Activated CD8-positive, alpha-beta memory T cell treated with anti-CD3 and anti-CD28 coated beads for 36 hours (primary cell): Measurements from ENCODE around the gene GRID1. TPM values are rescaled to one million over a fixed set of nuclear protein-coding genes. Genes with fewer than 3 reads are reported as not detected.

Experiments used
- CTCF ChIA-PET: fragments of 350-600 bp; sonication (Branson Sonifier 250); formaldehyde crosslinking; loops from one replicate; lab custom pipeline; 2021; ENCODE audit warnings: antibody characterized with exemption; lab: Charles Lee
- POLR2A ChIA-PET: fragments of 350-600 bp; sonication (Branson Sonifier 250); formaldehyde crosslinking; loops from one replicate; lab custom pipeline; 2021; ENCODE audit warnings: antibody characterized with exemption; lab: Charles Lee
- total RNA-seq, 2 experiments: library from RNA; stranded (reverse); gene quantifications; one replicate each; pipeline ENCODE4 v1.2.3, GENCODE V29; 2021

GRID1 gene
- total RNA-seq, 2 experiments from 2014 or later, result not detected

GRCh38 chr10:86345859-86346798 lies 20.5 kb downstream of the GRID1 start:
- POLR2A ChIA-PET, result no interaction called here

GRCh38 chr10:86345296-86345858 lies 21.2 kb downstream of the GRID1 start:
- POLR2A ChIA-PET, result no interaction called here

More at GRCh38 chr10:86345859-86346798, 20.5 kb downstream of the GRID1 start:
- CTCF ChIA-PET, result no interaction called here

GRCh38 chr10:86344714-86345161 lies 21.9 kb downstream of the GRID1 start:
- CTCF ChIA-PET, result no interaction called here
- POLR2A ChIA-PET, result no interaction called here

More at GRCh38 chr10:86345296-86345858, 21.2 kb downstream of the GRID1 start:
- CTCF ChIA-PET, result no interaction called here

- CTCF ChIA-PET, result no interaction called here
- POLR2A ChIA-PET, result no interaction called here
Observed at GRCh38 chr10:86344281-86344680, 22.3 kb downstream of the GRID1 start.

- ChIA-PET CTCF (no interaction called here), POLR2A (no interaction called here)
Observed at GRCh38 chr10:86343761-86344160, 22.8 kb downstream of the GRID1 start.

- ChIA-PET CTCF (no interaction called here), POLR2A (no interaction called here)
Observed at GRCh38 chr10:86342111-86342863, 24.3 kb downstream of the GRID1 start.

- CTCF ChIA-PET, result no interaction called here
Observed at GRCh38 chr10:86341361-86341811, 25.2 kb downstream of the GRID1 start.

GRCh38 chr10:86340991-86341260 lies 25.7 kb downstream of the GRID1 start:
- POLR2A ChIA-PET, result no interaction called here
- CTCF ChIA-PET, result no interaction called here

More at GRCh38 chr10:86341361-86341811, 25.2 kb downstream of the GRID1 start:
- POLR2A ChIA-PET, result no interaction called here

GRCh38 chr10:86340176-86340990 lies 26.2 kb downstream of the GRID1 start:
- ChIA-PET POLR2A (no interaction called here), CTCF (no interaction called here)

GRCh38 chr10:86339226-86339865 lies 27.2 kb downstream of the GRID1 start:
- POLR2A ChIA-PET, result no interaction called here
- CTCF ChIA-PET, result no interaction called here

GRCh38 chr10:86337121-86337601 lies 29.4 kb downstream of the GRID1 start:
- ChIA-PET CTCF (no interaction called here), POLR2A (no interaction called here)

GRCh38 chr10:86336341-86336740 lies 30.3 kb downstream of the GRID1 start:
- ChIA-PET POLR2A (no interaction called here), CTCF (no interaction called here)

GRCh38 chr10:86335831-86336230 lies 30.8 kb downstream of the GRID1 start:
- ChIA-PET CTCF (no interaction called here), POLR2A (no interaction called here)

GRCh38 chr10:86335257-86335656 lies 31.3 kb downstream of the GRID1 start:
- POLR2A ChIA-PET, result no interaction called here
- CTCF ChIA-PET, result no interaction called here

- POLR2A ChIA-PET, result no interaction called here
- CTCF ChIA-PET, result no interaction called here
Observed at GRCh38 chr10:86334488-86335085, 32.0 kb downstream of the GRID1 start.

GRCh38 chr10:86333826-86334487 lies 32.6 kb downstream of the GRID1 start:
- ChIA-PET POLR2A (no interaction called here), CTCF (no interaction called here)

GRCh38 chr10:86331861-86332260 lies 34.7 kb downstream of the GRID1 start:
- ChIA-PET CTCF (no interaction called here), POLR2A (no interaction called here)
